Measurements from ENCODE around the gene CLDND2. TPM values are rescaled to one million over a fixed set of nuclear protein-coding genes. Genes with fewer than 3 reads are reported as not detected.

The CLDND2 gene
- total and polyA plus RNA-seq, 2 experiments from 2014 or later, result 7.7 TPM; not detected in 1

GRCh38 chr19:51359294-51359693, 9.5 kb downstream of the CLDND2 start:
- H3K4me3 Mint-ChIP-seq, result no peak overlapping the region
- Histone ChIP-seq H3K9me2 (ENCODE audit: insufficient read depth) (no peaks in the 10 kb centered on the region), H3K4me3 (no peak overlapping the region), H3K79me2 (replicated peaks; ENCODE audit: insufficient read depth) (no peaks in the 10 kb centered on the region), H3F3A (replicated peaks; ENCODE audit: low read depth) (no peaks in the 10 kb centered on the region), H3K4me2 (no peak overlapping the region), H3K36me3 (ENCODE audit: insufficient read depth) (no peaks in the 10 kb centered on the region), H2AFZ (no peak overlapping the region), H4K20me1 (replicated peaks; ENCODE audit: insufficient read depth) (no peaks in the 10 kb centered on the region), H3K27me3 (ENCODE audit: insufficient read depth) (no peaks in the 10 kb centered on the region), H3K4me1 (ENCODE audit: insufficient read depth) (peaks cover 7% of the 10 kb centered on the region; the same call in 1 of the 2 replicates), H3K27ac (ENCODE audit: low read depth) (no peak overlapping the region)
- H3K27ac Mint-ChIP-seq, result no peak overlapping the region
- DNase-seq (ENCODE audit: low spot score), result no peak
- no peaks in the 10 kb centered on the region for H3K36me3 Mint-ChIP-seq (ENCODE audit: low read depth)
- TF ChIP-seq CREB1 (CRISPR knock-in tag; IDR thresholded peaks at IDR 0.05; ENCODE audit: low read depth), result no peak
- no peak for TF ChIP-seq ZNF462 (CRISPR knock-in tag; IDR thresholded peaks at IDR 0.05)
- TF ChIP-seq POLR2AphosphoS5 (IDR thresholded peaks at IDR 0.05; ENCODE audit: low read depth), result no peak
- no peak for TF ChIP-seq NANOG (IDR thresholded peaks at IDR 0.05; ENCODE audit: borderline replicate concordance)
- no peak for TF ChIP-seq JUNB (IDR thresholded peaks at IDR 0.05; ENCODE audit: unreplicated experiment)
- TF ChIP-seq STAT1 (IDR thresholded peaks at IDR 0.05; ENCODE audit: unreplicated experiment), result no peak
- TF ChIP-seq ETS1 (IDR thresholded peaks at IDR 0.05), result no peak
- no peak for TF ChIP-seq EZH2phosphoT487 (IDR thresholded peaks at IDR 0.05; ENCODE audit: unreplicated experiment)
- TF ChIP-seq ZNF114 (CRISPR knock-in tag; IDR thresholded peaks at IDR 0.05), result no peak
- TF ChIP-seq ZNF331 (CRISPR knock-in tag; IDR thresholded peaks at IDR 0.05; ENCODE audit: low read depth), result no peak
- no peak for TF ChIP-seq CTCF (conservative IDR thresholded peaks at IDR 0.05; ENCODE audit: low read depth in 2 of 2)
- no peak for TF ChIP-seq EZH2 (IDR thresholded peaks at IDR 0.05; ENCODE audit: low read depth, unreplicated experiment)
- no peak for TF ChIP-seq REST (IDR thresholded peaks at IDR 0.05; ENCODE audit: unreplicated experiment)
- ATAC-seq, result no peak
- peaks cover 3% of the 10 kb centered on the region for H3K27me3 Mint-ChIP-seq (ENCODE audit: insufficient read depth, low read depth, poor library complexity)
- H3K4me1 Mint-ChIP-seq, result peaks cover 15% of the 10 kb centered on the region
- H3K9me3 Mint-ChIP-seq, result no peaks in the 10 kb centered on the region

Measured in GM23338 (cell line).